Small intestine (tissue), 4 donors: ENCODE results near the gene DEFB127. TPM values are rescaled to one million over a fixed set of nuclear protein-coding genes. Genes with fewer than 3 reads are reported as not detected.

Experiments used
- polyA plus RNA-seq, 4 donors: library from polyadenylated mRNA; stranded (reverse) in 3 of 4; unstranded in 1 of 4; fragments of 200-250 nt in 3 of 4; fragments of 120-200 nt in 1 of 4; gene quantifications; one replicate each; pipeline versions ENCODE4 v1.2.1 to v1.2.3, GENCODE V29; 2013
- donor health status: healthy with polysubstance abuse.
- donor health status: Bipolar disorder and iron deficiency.
- donor health status: healthy.

DEFB127 gene
- polyA plus RNA-seq, 4 donors: not detected

Other genes with a start within 250 kb of the DEFB127 start
- not detected for gene DEFB125, start 69.8 kb upstream of the DEFB127 start, polyA plus RNA-seq
- gene DEFB126, start 14.9 kb upstream of the DEFB127 start, polyA plus RNA-seq: not detected
- not detected for gene DEFB128, start 32.3 kb downstream of the DEFB127 start, polyA plus RNA-seq
- not detected for gene DEFB129, start 69.8 kb downstream of the DEFB127 start, polyA plus RNA-seq
- gene DEFB132, start 100.3 kb downstream of the DEFB127 start, polyA plus RNA-seq: under 1 TPM in 1 of 4 donors, not detected in 3; 0.03 TPM
- 1 to 10 TPM; 3.5 to 8.7 (median 6.7) TPM for gene C20orf96, start 133.3 kb downstream of the DEFB127 start, polyA plus RNA-seq
- gene ZCCHC3, start 140.1 kb downstream of the DEFB127 start, polyA plus RNA-seq: 10 to 100 TPM in 3 of 4 donors, 1 to 10 TPM in 1; 8.9 to 27.0 (median 12.3) TPM
- 1 to 10 TPM in 3 of 4 donors, under 1 TPM in 1; 0.81 to 9.7 (median 2.0) TPM for gene SOX12, start 168.1 kb downstream of the DEFB127 start, polyA plus RNA-seq
- gene NRSN2, start 189.7 kb downstream of the DEFB127 start, polyA plus RNA-seq: 10 to 100 TPM in 2 of 4 donors, 1 to 10 TPM in 1, under 1 TPM in 1; 0.67 to 15.4 (median 9.6) TPM
- 10 to 100 TPM in 1 of 4 donors, 1 to 10 TPM in 3; 1.2 to 41.7 (median 3.2) TPM for gene TRIB3, start 223.3 kb downstream of the DEFB127 start, polyA plus RNA-seq